B cell (primary cell): Measurements from ENCODE around the gene TRIM4. TPM values are rescaled to one million over a fixed set of nuclear protein-coding genes. Genes with fewer than 3 reads are reported as not detected.
"Not testable (repeated sequence)": the region's sequence is repeated elsewhere in the genome, so short reads cannot be mapped to it uniquely, and the experiment has no call there.

Source experiments
- ATAC-seq: fragments of 200-7000 bp; cut with Tn5 transposase; one replicate; pipeline ENCODE4 v1.10.0; 2021; ENCODE audit warnings: low read depth, mild to moderate bottlenecking, moderate number of reproducible peaks, moderate library complexity
- CTCF ChIA-PET: fragments of 350-600 bp; sonication (Branson Sonifier 250); formaldehyde crosslinking; loops from one replicate; lab custom pipeline; 2021; ENCODE audit warnings: antibody characterized with exemption, inconsistent platforms; lab: Charles Lee
- POLR2A ChIA-PET: fragments of 350-600 bp; sonication (Branson Sonifier 250); formaldehyde crosslinking; loops from one replicate; lab custom pipeline; 2021; ENCODE audit warnings: antibody characterized with exemption; lab: Charles Lee
- DNase-seq: peaks from one replicate; pipeline ENCODE4 v3.0.0; 2013
- H2AFZ ChIP-seq: 2 replicates; pipeline ENCODE4 v1.6.1; 2012; ENCODE audit warnings: mild to moderate bottlenecking, low read depth, low read length; ENCODE audit not compliant: insufficient read depth, poor library complexity, severe bottlenecking
- H3K27ac ChIP-seq, 2 donors: 1 replicate in 1 of 2; 2 replicates in 1 of 2; pipeline ENCODE4 v1.5.1; 2012 to 2013; ENCODE audit warnings: low read length in 2 of 2, mild to moderate bottlenecking in 2 of 2, moderate library complexity in 1 of 2
- H3K27me3 ChIP-seq, 4 experiments: fragments of 200-600 bp in 1 of 4; sonication (generic) in 1 of 4; replicated peaks in 1 of 4; 1 replicate in 2 of 4; 2 replicates in 2 of 4; pipeline versions ENCODE4 v1.6.1 to v1.7.0; 2013 to 2016; ENCODE audit warnings: low read length in 3 of 4, mild to moderate bottlenecking in 2 of 4, mixed read lengths in 1 of 4, moderate library complexity in 1 of 4; ENCODE audit not compliant: insufficient read depth in 4 of 4, control insufficient read depth in 3 of 4; ENCODE audit errors: control extremely low read depth in 1 of 4
- H3K36me3 ChIP-seq, 2 experiments: replicated peaks in 1 of 2; 1 replicate in 1 of 2; 2 replicates in 1 of 2; pipeline versions ENCODE4 v1.6.1 to v1.7.1; 2013; ENCODE audit warnings: low read length in 1 of 2; ENCODE audit not compliant: insufficient read depth in 2 of 2, control insufficient read depth in 1 of 2; ENCODE audit errors: control extremely low read depth in 1 of 2, extremely low read depth in 1 of 2
- H3K4me1 ChIP-seq, 2 donors: fragments of 200-600 bp in 1 of 2; sonication (generic) in 1 of 2; 1 replicate in 1 of 2; 2 replicates in 1 of 2; pipeline versions ENCODE4 v1.5.1 to v1.6.1; 2013 to 2017; ENCODE audit warnings: low read length in 2 of 2; ENCODE audit not compliant: control insufficient read depth in 2 of 2, insufficient read depth in 2 of 2
- H3K4me2 ChIP-seq: replicated peaks from 2 replicates; pipeline ENCODE3; 2012; ENCODE audit warnings: mild to moderate bottlenecking, low read depth, low read length; ENCODE audit not compliant: poor library complexity, severe bottlenecking
- H3K4me3 ChIP-seq, 5 experiments: fragments of 200-600 bp in 1 of 5; sonication (generic) in 1 of 5; 1 replicate in 3 of 5; 2 replicates in 2 of 5; pipeline versions ENCODE4 v1.5.1 to v1.7.0; 2011 to 2016; ENCODE audit warnings: low read length in 4 of 5, mild to moderate bottlenecking in 4 of 5, low read depth in 2 of 5, control low read depth in 1 of 5, moderate library complexity in 1 of 5; ENCODE audit not compliant: insufficient read depth in 1 of 5; ENCODE audit errors: control extremely low read depth in 1 of 5, extremely low read depth in 1 of 5
- H3K79me2 ChIP-seq: fragments of 200-600 bp; sonication (generic); one replicate; pipeline ENCODE4 v1.6.0; 2016; ENCODE audit warnings: low read length; ENCODE audit not compliant: control insufficient read depth, insufficient read depth
- H3K9ac ChIP-seq: fragments of 200-600 bp; sonication (generic); 2 replicates; pipeline ENCODE4 v1.6.1; 2017; ENCODE audit warnings: mild to moderate bottlenecking, low read length, moderate library complexity
- H3K9me3 ChIP-seq, 3 donors: one replicate each; pipeline versions ENCODE4 v1.6.1 to v1.7.1; 2013; ENCODE audit warnings: low read length in 2 of 3; ENCODE audit not compliant: control insufficient read depth in 2 of 3, insufficient read depth in 1 of 3; ENCODE audit errors: control extremely low read depth in 1 of 3
- H4K20me1 ChIP-seq: 2 replicates; pipeline ENCODE4 v1.6.0; 2012; ENCODE audit warnings: mild to moderate bottlenecking, low read length; ENCODE audit not compliant: insufficient read depth, control insufficient read depth, poor library complexity, severe bottlenecking
- H3K27ac Mint-ChIP-seq: one replicate; pipeline ENCODE4 v1.8.0; 2021; ENCODE audit warnings: mixed read lengths
- H3K27me3 Mint-ChIP-seq: one replicate; pipeline ENCODE4 v1.8.0; 2021; ENCODE audit warnings: mixed read lengths
- H3K4me1 Mint-ChIP-seq: one replicate; pipeline ENCODE4 v1.8.0; 2021; ENCODE audit warnings: mixed read lengths
- H3K4me3 Mint-ChIP-seq: one replicate; pipeline ENCODE4 v1.8.0; 2021; ENCODE audit warnings: mixed read lengths
- H3K9me3 Mint-ChIP-seq: one replicate; pipeline ENCODE4 v1.8.0; 2022; ENCODE audit warnings: mixed read lengths; ENCODE audit not compliant: insufficient read depth
- EZH2 ChIP-seq: IDR thresholded peaks from 2 replicates; pipeline ENCODE4 v1.6.1; 2012; ENCODE audit warnings: borderline replicate concordance, low read depth, mild to moderate bottlenecking, moderate library complexity, low read length; ENCODE audit not compliant: insufficient read depth, poor library complexity, severe bottlenecking
- WGBS: methylation state at CpG from one replicate; pipeline ENCODE4 v1.1.5; 2013; ENCODE audit warnings: missing lambda C conversion rate; ENCODE audit not compliant: insufficient coverage; 5-methylcytosine and 5-hydroxymethylcytosine counted together
- intact Hi-C: fragments of 100-400 bp; cut with micrococcal nuclease; formaldehyde crosslinking; loops from one replicate; pipeline ENCODE4 v1.10.0; 2022
- polyA plus RNA-seq: library from polyadenylated mRNA; depleted of rRNA; stranded (reverse); fragments of >200 nt; gene quantifications from 2 replicates; pipeline ENCODE4 v1.2.3, GENCODE V29; 2012
- total RNA-seq, 2 donors: library from RNA; stranded (reverse); fragments of 120-200 nt in 1 of 2; gene quantifications; 1 replicate in 1 of 2; 2 replicates in 1 of 2; pipeline versions ENCODE4 v1.2.3 to v1.2.4, GENCODE V29; 2013 to 2022
- TF ChIP-seq, protein P1 (sequence below): fragments of 200-600 bp; IDR thresholded peaks from one replicate; pipeline ENCODE4 v1.8.0; 2022; ENCODE audit warnings: antibody characterized with exemption, mild to moderate bottlenecking

Gene TRIM4
- total and polyA plus RNA-seq, 2 donors (not counting 1 experiment from before 2014, with no cell fraction given): 14.2 to 56.7 TPM

DNA sequence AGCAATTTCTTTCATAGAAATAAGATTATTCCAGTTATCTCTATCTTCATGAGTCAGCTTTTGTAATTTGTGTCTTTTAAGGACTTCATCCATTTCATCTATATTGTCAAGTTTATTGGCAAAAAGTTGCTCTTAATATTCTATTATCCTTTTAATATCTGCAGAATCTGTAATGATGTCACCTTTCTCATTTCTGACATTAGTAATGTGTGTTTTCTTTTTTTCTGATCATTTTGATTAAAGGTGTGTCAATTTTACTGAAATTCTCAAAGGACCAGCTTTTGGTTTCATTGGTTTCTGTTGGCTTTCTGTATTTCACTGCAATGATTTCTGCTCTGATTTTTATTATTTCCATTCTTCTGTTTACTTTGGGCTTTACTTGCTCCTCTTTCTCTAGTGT is 24.6 kb downstream of the TRIM4 start:
- Histone ChIP-seq H3K27me3 (no peaks in the 10 kb centered on the region), H3K27ac (no peak overlapping the region), H4K20me1 (no peaks in the 10 kb centered on the region), H3K36me3 (peaks cover 3 to 18% of the 10 kb centered on the region in 2 experiments), H3K4me1 (no peaks in the 10 kb centered on the region), H3K79me2 (no peaks in the 10 kb centered on the region), H3K4me3 (no peak overlapping the region), H3K9me3 (peaks cover 0 to 4% (median 3%) of the 10 kb centered on the region in 3 donors), H3K9ac (no peak overlapping the region), H2AFZ (no peak overlapping the region), H3K4me2 (no peak overlapping the region)
- ChIA-PET POLR2A (no interaction called here), CTCF (interaction anchor here (1.1 kb wide), 1 partner anchor 85 kb away, joined by 3 read pairs; no protein-coding TSS in a partner anchor)
- intact Hi-C loops: no loop called here
- peaks cover 6% of the 10 kb centered on the region for H3K9me3 Mint-ChIP-seq
- H3K4me3 Mint-ChIP-seq: no peak overlapping the region
- no peaks in the 10 kb centered on the region for H3K27me3 Mint-ChIP-seq
- no peak for TF ChIP-seq EZH2
- TF ChIP-seq, protein P1, sequence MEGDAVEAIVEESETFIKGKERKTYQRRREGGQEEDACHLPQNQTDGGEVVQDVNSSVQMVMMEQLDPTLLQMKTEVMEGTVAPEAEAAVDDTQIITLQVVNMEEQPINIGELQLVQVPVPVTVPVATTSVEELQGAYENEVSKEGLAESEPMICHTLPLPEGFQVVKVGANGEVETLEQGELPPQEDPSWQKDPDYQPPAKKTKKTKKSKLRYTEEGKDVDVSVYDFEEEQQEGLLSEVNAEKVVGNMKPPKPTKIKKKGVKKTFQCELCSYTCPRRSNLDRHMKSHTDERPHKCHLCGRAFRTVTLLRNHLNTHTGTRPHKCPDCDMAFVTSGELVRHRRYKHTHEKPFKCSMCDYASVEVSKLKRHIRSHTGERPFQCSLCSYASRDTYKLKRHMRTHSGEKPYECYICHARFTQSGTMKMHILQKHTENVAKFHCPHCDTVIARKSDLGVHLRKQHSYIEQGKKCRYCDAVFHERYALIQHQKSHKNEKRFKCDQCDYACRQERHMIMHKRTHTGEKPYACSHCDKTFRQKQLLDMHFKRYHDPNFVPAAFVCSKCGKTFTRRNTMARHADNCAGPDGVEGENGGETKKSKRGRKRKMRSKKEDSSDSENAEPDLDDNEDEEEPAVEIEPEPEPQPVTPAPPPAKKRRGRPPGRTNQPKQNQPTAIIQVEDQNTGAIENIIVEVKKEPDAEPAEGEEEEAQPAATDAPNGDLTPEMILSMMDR: no peak
- no peak for ATAC-seq
- H3K27ac Mint-ChIP-seq: no peak overlapping the region
- peaks cover 7% of the 10 kb centered on the region for H3K4me1 Mint-ChIP-seq
- no peak for DNase-seq

DNA sequence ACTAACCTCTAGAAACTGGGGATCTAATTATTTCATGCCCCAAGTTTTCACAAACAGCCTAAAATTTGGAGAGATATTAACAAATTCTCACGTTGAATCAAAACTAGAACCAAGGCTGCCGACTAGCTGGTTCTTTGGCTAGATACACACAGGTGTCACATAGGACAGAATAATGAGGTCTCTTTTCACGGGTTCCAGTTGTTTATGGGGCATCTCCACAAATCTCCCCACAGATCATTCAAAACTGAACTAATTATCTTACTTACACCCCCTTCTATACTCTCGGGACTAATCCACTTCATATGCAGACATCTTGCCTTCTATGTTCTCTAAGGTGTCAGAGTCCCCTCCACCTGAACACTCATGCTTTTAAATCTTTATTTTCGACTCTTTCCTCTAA is 26.1 kb downstream of the TRIM4 start:
- no peaks in the 10 kb centered on the region for H3K4me1 ChIP-seq
- Mint-ChIP-seq H3K4me3 (no peak overlapping the region), H3K27me3 (no peaks in the 10 kb centered on the region), H3K4me1 (peaks cover 7% of the 10 kb centered on the region), H3K27ac (no peak overlapping the region), H3K9me3 (peaks cover 7% of the 10 kb centered on the region)
- CTCF ChIA-PET: interaction anchor here (0.7 to 1.2 kb wide), 2 partner anchors 20 to 271 kb away, joined by 3 read pairs; no protein-coding TSS in a partner anchor
- H3K9ac ChIP-seq: no peak overlapping the region
- H3K79me2 ChIP-seq: no peaks in the 10 kb centered on the region
- H3K4me2 ChIP-seq: no peak overlapping the region
- no peak for DNase-seq
- no peak for ATAC-seq
- H2AFZ ChIP-seq: no peak overlapping the region
- H3K27ac ChIP-seq: no peak overlapping the region
- no peaks in the 10 kb centered on the region for H4K20me1 ChIP-seq
- 67% methylated on average over 5 of the region's 5 CpGs for WGBS
- H3K4me3 ChIP-seq: no peak overlapping the region
- no peak for TF ChIP-seq EZH2
- TF ChIP-seq, protein P1: no peak
- peaks cover 0 to 4% (median 3%) of the 10 kb centered on the region in 3 donors for H3K9me3 ChIP-seq
- no peaks in the 10 kb centered on the region for H3K27me3 ChIP-seq
- intact Hi-C loops: no loop called here
- H3K36me3 ChIP-seq: peaks cover 0 to 17% of the 10 kb centered on the region in 2 experiments
- POLR2A ChIA-PET: no interaction called here

DNA sequence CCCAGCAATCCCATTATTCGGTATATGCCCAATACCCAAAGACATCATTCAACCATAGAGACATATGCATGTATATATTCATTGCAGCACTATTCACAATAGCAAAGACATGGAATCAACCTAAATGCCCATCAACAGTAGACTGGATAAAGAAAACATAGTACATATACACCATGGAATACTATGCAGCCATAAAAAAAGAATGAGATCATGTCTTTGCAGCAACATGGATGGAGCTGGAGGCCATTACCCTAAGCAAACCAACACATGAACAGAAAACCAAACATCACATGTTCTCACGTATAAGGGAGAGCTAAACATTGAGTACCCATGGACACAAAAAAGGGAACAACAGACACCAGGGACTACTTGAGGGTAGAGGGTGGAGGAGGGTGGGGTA is 29.0 kb downstream of the TRIM4 start:
- H2AFZ ChIP-seq, DNase-seq, H3K4me1 ChIP-seq, ATAC-seq, H3K27ac ChIP-seq, H3K27ac Mint-ChIP-seq, H3K4me3 Mint-ChIP-seq, H3K9me3 Mint-ChIP-seq, H3K4me3 ChIP-seq, intact Hi-C loops, CTCF ChIA-PET, H3K9ac ChIP-seq, H4K20me1 ChIP-seq, POLR2A ChIA-PET, H3K4me1 Mint-ChIP-seq, H3K9me3 ChIP-seq, H3K27me3 ChIP-seq, H3K4me2 ChIP-seq, H3K27me3 Mint-ChIP-seq, H3K79me2 ChIP-seq: not testable (repeated sequence)
- no CpG with 5 or more reads among the region's 2 CpGs for WGBS
- peaks cover 0 to 17% of the 10 kb centered on the region in 2 experiments for H3K36me3 ChIP-seq
